PC-3 (cell line): ENCODE data around the gene PPP3R1. TPM values are rescaled to one million over a fixed set of nuclear protein-coding genes. Genes with fewer than 3 reads are reported as not detected.

Source experiments
- ATAC-seq: fragments of 200-7000 bp; cut with Tn5 transposase; 2 replicates; pipeline ENCODE4 v1.9.1; 2020; ENCODE audit warnings: mild to moderate bottlenecking, moderate library complexity
- BruUV-seq: library from RNA; stranded (reverse); fragments of 400-500 nt; replicated peaks from 2 replicates; lab custom pipeline; 2021; lab: Mats Ljungman, UMichigan
- CTCF ChIA-PET: fragments of 300-600 bp; sonication (Branson Sonifier 250); formaldehyde crosslinking; loops from one replicate; lab custom pipeline; 2022; ENCODE audit warnings: antibody characterized with exemption; lab: Charles Lee
- POLR2A ChIA-PET: fragments of 300-600 bp; sonication (Branson Sonifier 250); formaldehyde crosslinking; loops from one replicate; lab custom pipeline; 2022; ENCODE audit warnings: antibody characterized with exemption; ENCODE audit not compliant: unreplicated experiment; lab: Charles Lee
- DNase-seq: peaks from one replicate; pipeline ENCODE4 v3.0.0-alpha.2; 2015
- H2AFZ ChIP-seq: fragments of 300-600 bp; sonication (generic); 2 replicates; pipeline ENCODE4 v1.6.0; 2016; ENCODE audit warnings: antibody characterized with exemption, low read length
- H3F3A ChIP-seq: fragments of 300-600 bp; sonication (generic); one replicate; pipeline ENCODE4 v1.6.0; 2017; ENCODE audit warnings: antibody characterized with exemption, low read length, control low read depth, mild to moderate bottlenecking; ENCODE audit not compliant: unreplicated experiment
- H3K27ac ChIP-seq: fragments of 300-600 bp; sonication (generic); 2 replicates; pipeline ENCODE4 v1.5.1; 2016; ENCODE audit warnings: mild to moderate bottlenecking, low read length
- H3K27me3 ChIP-seq: fragments of 300-600 bp; sonication (generic); 2 replicates; pipeline ENCODE4 v1.6.1; 2016; ENCODE audit warnings: low read length, mixed read lengths
- H3K36me3 ChIP-seq: fragments of 300-600 bp; sonication (generic); 2 replicates; pipeline ENCODE4 v1.6.1; 2016; ENCODE audit warnings: low read depth, mixed run types, low read length, mixed read lengths
- H3K4me1 ChIP-seq: fragments of 300-600 bp; sonication (generic); 2 replicates; pipeline ENCODE4 v1.5.1; 2016; ENCODE audit warnings: low read length; ENCODE audit not compliant: insufficient read depth
- H3K4me2 ChIP-seq: fragments of 300-600 bp; sonication (generic); 2 replicates; pipeline ENCODE4 v1.6.0; 2016; ENCODE audit warnings: low read length
- H3K4me3 ChIP-seq: fragments of 300-600 bp; sonication (generic); 2 replicates; pipeline ENCODE4 v1.5.1; 2016; ENCODE audit warnings: mild to moderate bottlenecking, low read length, mixed read lengths
- H3K79me2 ChIP-seq: fragments of 300-600 bp; sonication (generic); 2 replicates; pipeline ENCODE4 v1.6.1; 2017; ENCODE audit warnings: low read length, mixed read lengths
- H3K9ac ChIP-seq: fragments of 300-600 bp; sonication (generic); 2 replicates; pipeline ENCODE4 v1.6.0; 2016; ENCODE audit warnings: mild to moderate bottlenecking, low read length
- H3K9me2 ChIP-seq: fragments of 300-600 bp; sonication (generic); replicated peaks from 2 replicates; pipeline ENCODE4 v1.6.1; 2016; ENCODE audit warnings: mixed run types, low read length, mixed read lengths
- H3K9me3 ChIP-seq: fragments of 300-600 bp; sonication (generic); 2 replicates; pipeline ENCODE4 v1.6.1; 2016; ENCODE audit warnings: low read length, mixed read lengths
- H4K20me1 ChIP-seq: fragments of 300-600 bp; sonication (generic); 2 replicates; pipeline ENCODE4 v1.6.1; 2016; ENCODE audit warnings: low read length, mixed read lengths
- CTCF ChIP-seq: fragments of 300-600 bp; sonication (generic); conservative IDR thresholded peaks from 2 replicates; pipeline ENCODE4 v1.5.1; 2017; ENCODE audit warnings: antibody characterized with exemption, low read depth, mild to moderate bottlenecking, low read length
- EZH2 ChIP-seq: fragments of 300-600 bp; sonication (generic); IDR thresholded peaks from one replicate; pipeline ENCODE4 v1.6.1; 2017; ENCODE audit warnings: antibody characterized with exemption, mild to moderate bottlenecking, low read length; ENCODE audit not compliant: unreplicated experiment
- EZH2phosphoT487 ChIP-seq: fragments of 300-600 bp; sonication (generic); IDR thresholded peaks from 2 replicates; pipeline ENCODE4 v1.6.1; 2018; ENCODE audit warnings: mild to moderate bottlenecking, antibody characterized with exemption, low read length, borderline replicate concordance
- intact Hi-C: fragments of 100-400 bp; cut with micrococcal nuclease; formaldehyde crosslinking; loops from 2 replicates; pipeline ENCODE4 v1.9.0; 2023
- total RNA-seq: library from RNA; depleted of rRNA; stranded (reverse); fragments of >200 nt; gene quantifications from 2 replicates; pipeline ENCODE4 v1.2.3, GENCODE V29; 2014; rRNA removed

PPP3R1 gene
- total RNA-seq, 1 experiment from 2014 or later: 13.7 TPM

GRCh38 chr2:68134120-68134519, 118.2 kb downstream of the PPP3R1 start:
- ChIA-PET CTCF (no interaction called here), POLR2A (no interaction called here)
- Histone ChIP-seq H3K4me1 (no peaks in the 10 kb centered on the region), H3K9me2 (no peaks in the 10 kb centered on the region), H3K79me2 (no peaks in the 10 kb centered on the region), H3F3A (no peaks in the 10 kb centered on the region), H2AFZ (no peak overlapping the region), H3K27ac (no peak overlapping the region), H3K9me3 (no peaks in the 10 kb centered on the region), H3K4me2 (no peak overlapping the region), H3K36me3 (peaks cover 18% of the 10 kb centered on the region), H3K27me3 (no peaks in the 10 kb centered on the region), H3K9ac (no peak overlapping the region), H4K20me1 (no peaks in the 10 kb centered on the region), H3K4me3 (no peak overlapping the region)
- DNase-seq (no peak), ATAC-seq (no peak)
- TF ChIP-seq CTCF (no peak), EZH2 (no peak), EZH2phosphoT487 (no peak)
- no TSS peak for BruUV-seq
- intact Hi-C loops: no loop called here

Other genes with a start within 250 kb of the PPP3R1 start
- gene C1D, start 189.5 kb downstream of the PPP3R1 start, total RNA-seq: 19.1 and 24.6 TPM in 2 replicates
- gene PNO1, start 94.6 kb downstream of the PPP3R1 start, total RNA-seq: 50.8 and 64.1 TPM in 2 replicates
- 11.6 and 11.7 TPM in 2 replicates for gene CNRIP1, start 67.4 kb upstream of the PPP3R1 start, total RNA-seq
- gene PLEK, start 112.8 kb upstream of the PPP3R1 start, total RNA-seq: not detected in 2 replicates
- gene FBXO48, start 214.8 kb upstream of the PPP3R1 start, total RNA-seq: 0.52 and 0.91 TPM in 2 replicates
- gene APLF, start 215.1 kb upstream of the PPP3R1 start, total RNA-seq: 0.69 and 2.4 TPM in 2 replicates